GM12878 (cell line): ENCODE data around the gene RELL2. TPM values are rescaled to one million over a fixed set of nuclear protein-coding genes. Genes with fewer than 3 reads are reported as not detected.

Experiments
- ASH2L ChIP-seq: fragments of 300-600, 200-600 bp; sonication (generic); IDR thresholded peaks from 2 replicates; pipeline ENCODE4 v1.6.1; 2017; ENCODE audit warnings: low read depth, mild to moderate bottlenecking, borderline replicate concordance
- ATF7 ChIP-seq: fragments of 450-650 bp; IDR thresholded peaks from 2 replicates; pipeline ENCODE4 v1.6.1; 2016; ENCODE audit warnings: low read depth, mild to moderate bottlenecking
- BRCA1 ChIP-seq: IDR thresholded peaks from 2 replicates; pipeline ENCODE4 v1.6.1; 2011; ENCODE audit warnings: low read depth, low read length, improper control_type of control experiment
- CHD4 ChIP-seq: fragments of 200-600 bp; sonication (generic); IDR thresholded peaks from 2 replicates; pipeline ENCODE4 v1.6.1; 2016; ENCODE audit warnings: mild to moderate bottlenecking
- EED ChIP-seq: sonication (generic); IDR thresholded peaks from 2 replicates; pipeline ENCODE4 v1.6.1; 2016; ENCODE audit warnings: antibody characterized with exemption, low read depth
- FOXK2 ChIP-seq: fragments of 450-650 bp; IDR thresholded peaks from 2 replicates; pipeline ENCODE4 v1.6.1; 2017; ENCODE audit warnings: mild to moderate bottlenecking, moderate library complexity
- FOXM1 ChIP-seq: IDR thresholded peaks from 2 replicates; pipeline ENCODE4 v1.6.1; 2012; ENCODE audit warnings: low read depth, mild to moderate bottlenecking, inconsistent platforms, low read length, moderate library complexity
- GABPA ChIP-seq: IDR thresholded peaks from 2 replicates; pipeline ENCODE4 v1.6.1; 2014; ENCODE audit warnings: antibody characterized with exemption, low read depth, mild to moderate bottlenecking, inconsistent platforms
- HCFC1 ChIP-seq: fragments of 150-350 bp; IDR thresholded peaks from 2 replicates; pipeline ENCODE4 v1.6.1; 2014; ENCODE audit warnings: low read length
- IKZF1 ChIP-seq: fragments of 450-650 bp; conservative IDR thresholded peaks from 2 replicates; pipeline ENCODE4 v1.6.1; 2017; ENCODE audit warnings: antibody characterized with exemption, mild to moderate bottlenecking
- IRF4 ChIP-seq: IDR thresholded peaks from 2 replicates; pipeline ENCODE4 v1.6.1; 2011; ENCODE audit warnings: low read depth, low read length
- KDM1A ChIP-seq: fragments of 200-600 bp; sonication (generic); IDR thresholded peaks from 2 replicates; pipeline ENCODE4 v1.6.1; 2016; ENCODE audit warnings: borderline replicate concordance
- MXI1 ChIP-seq: fragments of 150-350 bp; IDR thresholded peaks from 2 replicates; pipeline ENCODE4 v1.6.1; 2011; ENCODE audit warnings: low read depth, mild to moderate bottlenecking, inconsistent platforms, low read length, improper control_type of control experiment
- NFIC ChIP-seq: IDR thresholded peaks from 2 replicates; pipeline ENCODE4 v1.6.1; 2012; ENCODE audit warnings: low read depth, mild to moderate bottlenecking, inconsistent platforms, low read length, moderate library complexity
- NFYB ChIP-seq: IDR thresholded peaks from 2 replicates; pipeline ENCODE4 v1.6.1; 2011; ENCODE audit warnings: low read depth, mild to moderate bottlenecking, low read length, improper control_type of control experiment, moderate library complexity; ENCODE audit not compliant: insufficient read depth
- NR2F1 ChIP-seq: fragments of 450-650 bp; conservative IDR thresholded peaks from 2 replicates; pipeline ENCODE4 v1.6.1; 2017; ENCODE audit warnings: mild to moderate bottlenecking
- SMC3 ChIP-seq: IDR thresholded peaks from 2 replicates; pipeline ENCODE4 v1.6.1; 2011; ENCODE audit warnings: low read length, improper control_type of control experiment, borderline replicate concordance
- SRF ChIP-seq, 2 experiments: IDR thresholded peaks; 2 replicates each; pipeline ENCODE4 v1.6.1; 2011; ENCODE audit warnings: low read depth in 2 of 2, low read length in 2 of 2, mild to moderate bottlenecking in 1 of 2, moderate library complexity in 1 of 2
- TCF7 ChIP-seq: IDR thresholded peaks from 2 replicates; pipeline ENCODE4 v1.6.1; 2014; ENCODE audit warnings: antibody characterized with exemption, borderline replicate concordance
- YBX1 ChIP-seq: fragments of 450-650 bp; IDR thresholded peaks from 2 replicates; pipeline ENCODE4 v1.6.1; 2016; ENCODE audit warnings: antibody characterized with exemption
- ZBTB33 ChIP-seq: fragments of 450-650 bp; IDR thresholded peaks from 2 replicates; pipeline ENCODE4 v1.6.1; 2017; ENCODE audit warnings: mild to moderate bottlenecking
- ZBTB4 ChIP-seq: fragments of 450-650 bp; formaldehyde crosslinking; IDR thresholded peaks from 2 replicates; pipeline ENCODE4 v1.4.0; 2022; ENCODE audit warnings: mild to moderate bottlenecking, moderate library complexity
- ZNF217 ChIP-seq: fragments of 450-650 bp; IDR thresholded peaks from 2 replicates; pipeline ENCODE4 v1.6.1; 2017; ENCODE audit warnings: antibody characterized with exemption, mild to moderate bottlenecking
- ZNF592 ChIP-seq: fragments of 450-650 bp; IDR thresholded peaks from 2 replicates; pipeline ENCODE4 v1.6.1; 2017; ENCODE audit warnings: mild to moderate bottlenecking, moderate library complexity
- polyA plus RNA-seq, 11 experiments: library from polyadenylated mRNA; depleted of rRNA in 4 of 11; unstranded in 6 of 11; stranded (reverse) in 5 of 11; fragments of >200 nt; fragmentation: Nextera tagmentation in 4 of 11; fragmentation: Illumina TruSeq in 1 of 11; extraction: Ambion mirVana in 4 of 11; extraction: Trizol in 1 of 11; gene quantifications; 1 replicate in 1 of 11; 2 replicates in 10 of 11; pipeline versions ENCODE4 v1.2.1 to v1.2.3, GENCODE V29; 2011 to 2016; ENCODE audit warnings: inconsistent platforms in 2 of 11, missing spikeins in 2 of 11, low read depth in 1 of 11
- total RNA-seq, 4 experiments: library from RNA; depleted of rRNA in 3 of 4; stranded (reverse); fragments of >200 nt in 3 of 4; fragmentation: Illumina TruSeq in 1 of 4; extraction: Trizol in 1 of 4; gene quantifications; 2 replicates each; pipeline versions ENCODE4 v1.2.1 to v1.2.3, GENCODE V29; 2013 to 2021

RELL2 gene
- total and polyA plus RNA-seq, 10 of the 15 experiments (the other 5 are each of a cell fraction or from before 2014, with no cell fraction given): 0.23 to 21.4 (median 7.1) TPM

- TF ChIP-seq ZBTB33 (no peak), CHD4 (no peak), ATF7 (no peak), IKZF1 (peak; percentile 59), EED (peak; percentile 59; the same call in 1 of the 2 replicates), TCF7 (no peak), HCFC1 (no peak), FOXM1 (no peak), GABPA (no peak), ZBTB4 (CRISPR knock-in tag) (no peak), ZNF217 (no peak), NFYB (no peak), SMC3 (peak; percentile 61), MXI1 (no peak), YBX1 (no peak), NFIC (no peak), BRCA1 (no peak), NR2F1 (0 out of 2 replicates have a peak, but pooled peaks have one; percentile 26), ZNF592 (no peak), ASH2L (no peak), IRF4 (0 out of 2 replicates have a peak, but pooled peaks have one; percentile 40), FOXK2 (no peak), KDM1A (no peak), SRF (IDR thresholded peaks at IDR 0.05; ENCODE audit: low read depth in 2 of 2, low read length in 2 of 2) (no peak)
Measured at GRCh38 chr5:141664733-141665461, 28.1 kb downstream of the RELL2 start (continued).
